HG03469 (cell line): Measurements from ENCODE around the gene GPBP1.
"Not testable (repeated sequence)": the region's sequence is repeated elsewhere in the genome, so short reads cannot be mapped to it uniquely, and the experiment has no call there.

ENCODE experiments used
- ATAC-seq: cut with Tn5 transposase; IDR thresholded peaks from one replicate; pipeline ENCODE4 v1.9.1; 2021; ENCODE audit warnings: mild to moderate bottlenecking, moderate library complexity, moderate number of reproducible peaks; ENCODE audit not compliant: unreplicated experiment

The GPBP1 gene

GRCh38 chr5:57176350-57176857 lies 2.5 kb downstream of the GPBP1 start:
- ATAC-seq: no peak

DNA sequence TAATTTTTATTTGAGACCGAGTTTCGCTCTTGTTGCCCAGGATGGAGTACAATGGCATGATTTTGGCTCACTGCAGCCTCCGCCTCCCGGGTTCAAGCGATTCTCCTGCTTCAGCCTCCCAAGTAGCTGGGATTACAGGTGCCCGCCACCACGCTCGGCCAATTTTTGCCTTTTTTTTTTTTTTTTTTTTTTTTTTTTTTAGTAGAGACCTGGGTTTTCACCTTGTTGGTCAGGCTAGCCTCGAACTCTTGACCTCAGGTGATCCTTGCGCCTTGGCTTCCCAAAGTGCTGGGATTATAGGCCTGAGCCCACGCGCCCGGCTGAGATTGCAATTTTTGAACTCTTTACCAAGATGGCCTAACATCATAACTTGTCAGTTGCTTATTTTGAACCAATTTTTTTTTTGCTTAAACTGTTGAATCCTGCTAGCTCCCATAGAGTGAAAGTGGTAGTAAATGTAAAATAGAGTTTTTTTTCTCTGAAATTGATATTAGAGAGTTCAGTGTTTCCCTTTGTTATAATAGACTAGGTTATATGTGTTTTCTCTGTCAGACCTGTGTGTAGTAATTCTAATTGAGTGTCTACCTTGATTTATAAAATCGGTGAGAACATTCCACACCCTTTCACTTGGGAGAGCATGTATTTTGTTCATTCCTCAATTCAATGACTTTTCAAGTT lies 3.8 kb downstream of the GPBP1 start:
- ATAC-seq: no peak

- ATAC-seq: not testable (repeated sequence)
Observed at GRCh38 chr5:57178238-57178637, 4.4 kb downstream of the GPBP1 start.

GRCh38 chr5:57179262-57180200 lies 5.7 kb downstream of the GPBP1 start:
- no peak for ATAC-seq

GRCh38 chr5:57181154-57181553 lies 7.3 kb downstream of the GPBP1 start:
- no peak for ATAC-seq

- no peak for ATAC-seq
Observed at GRCh38 chr5:57184322-57184721, 10.5 kb downstream of the GPBP1 start.

DNA sequence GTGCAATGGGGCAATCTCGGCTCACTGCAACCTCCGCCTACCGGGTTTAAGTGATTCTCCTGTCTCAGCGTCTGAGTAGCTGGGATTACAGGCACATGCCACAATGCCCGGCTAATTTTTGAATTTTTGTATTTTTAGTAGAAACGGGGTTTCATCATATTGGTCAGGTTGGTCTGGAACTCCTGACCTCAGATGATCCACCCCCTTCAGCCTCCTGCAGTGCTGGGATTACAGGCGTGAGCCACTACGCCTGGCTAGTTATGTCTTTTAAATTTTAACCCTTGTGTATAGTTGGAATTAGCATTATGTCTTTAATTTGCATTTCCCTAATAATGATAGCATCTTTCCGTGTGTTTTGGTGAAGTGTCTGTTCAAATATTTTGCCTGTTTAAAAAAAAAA lies 11.5 kb downstream of the GPBP1 start:
- ATAC-seq: no peak

GRCh38 chr5:57186194-57186593 lies 12.3 kb downstream of the GPBP1 start:
- ATAC-seq: no peak

- not testable (repeated sequence) for ATAC-seq
Observed at GRCh38 chr5:57187977-57188376, 14.1 kb downstream of the GPBP1 start.

DNA sequence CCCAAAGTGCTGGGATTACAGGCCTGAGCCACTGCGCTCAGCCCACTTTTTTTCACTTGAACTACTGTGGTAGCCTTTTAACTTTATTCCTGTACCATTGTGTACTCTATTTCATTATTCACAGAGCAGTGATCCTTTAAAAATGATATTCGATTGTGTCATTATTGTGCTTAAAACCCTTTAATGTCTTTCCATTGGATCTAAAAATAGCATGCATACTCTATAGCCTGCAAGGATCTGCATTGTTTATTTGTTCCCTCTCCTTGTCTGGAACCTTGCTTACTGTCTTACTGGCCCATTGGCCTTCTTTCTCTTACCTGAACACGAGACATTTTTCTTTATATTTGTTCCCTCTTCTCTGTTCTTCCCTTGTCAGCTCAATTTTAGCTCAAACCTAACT lies 15.7 kb downstream of the GPBP1 start:
- ATAC-seq: no peak

DNA sequence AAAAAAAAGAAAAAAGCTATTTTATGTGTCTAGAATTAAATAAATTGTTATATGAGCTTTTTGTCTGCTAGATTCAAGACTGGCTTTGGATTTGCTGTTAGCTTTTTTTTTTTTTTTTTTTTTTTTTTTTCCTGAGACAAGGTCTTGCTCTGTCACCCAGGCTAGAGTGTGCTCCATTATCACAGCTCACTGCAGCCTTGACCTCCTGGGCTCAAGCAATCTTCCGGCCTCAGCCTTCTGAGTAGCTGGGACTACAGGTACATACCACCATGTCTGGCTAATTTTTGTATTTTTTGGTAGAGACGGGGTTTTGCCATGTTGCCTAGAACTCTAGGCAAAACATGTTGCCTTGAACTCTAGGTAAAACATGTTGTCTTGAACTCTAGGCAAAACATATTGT lies 16.7 kb downstream of the GPBP1 start:
- ATAC-seq: no peak

DNA sequence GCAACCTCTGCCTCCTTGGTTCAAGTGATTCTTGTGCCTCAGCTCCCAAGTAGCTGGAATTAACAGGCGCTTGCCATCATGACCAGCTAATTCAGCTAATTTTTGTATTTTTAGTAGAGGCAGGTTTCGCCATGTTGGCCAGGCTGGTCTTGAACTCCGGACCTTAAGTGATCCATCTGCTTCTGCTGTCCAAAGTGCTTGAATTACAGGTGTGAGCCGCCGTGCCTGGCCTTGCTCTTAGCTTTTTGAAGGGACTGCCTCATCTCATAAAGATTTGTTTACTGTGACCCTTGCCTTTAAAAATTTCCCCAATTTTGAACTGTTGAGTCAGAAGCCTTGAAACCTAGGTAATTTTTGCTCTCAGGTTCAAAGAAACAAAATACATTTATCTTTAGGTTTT lies 17.3 kb downstream of the GPBP1 start:
- no peak for ATAC-seq

- ATAC-seq: no peak
Observed at GRCh38 chr5:57191986-57192385, 18.1 kb downstream of the GPBP1 start.

DNA sequence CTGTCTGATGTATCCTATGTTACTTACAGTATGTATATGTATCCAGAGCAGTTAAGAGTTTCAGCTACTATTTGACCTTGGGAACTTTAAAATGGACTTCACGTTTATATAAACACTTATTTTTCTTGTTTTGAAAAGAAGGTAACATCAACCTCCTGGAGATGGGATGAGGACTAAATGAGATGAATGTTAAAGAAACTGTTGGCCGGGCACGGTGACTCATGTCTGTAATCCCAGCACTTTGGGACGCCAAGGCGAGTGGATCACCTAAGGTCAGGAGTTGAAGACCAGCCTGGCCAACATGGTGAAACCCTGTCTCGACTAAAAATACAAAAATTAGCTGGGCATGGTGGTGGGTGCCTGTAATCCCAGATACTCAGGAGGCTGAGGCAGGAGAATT lies 19.0 kb downstream of the GPBP1 start:
- ATAC-seq: not testable (repeated sequence)

DNA sequence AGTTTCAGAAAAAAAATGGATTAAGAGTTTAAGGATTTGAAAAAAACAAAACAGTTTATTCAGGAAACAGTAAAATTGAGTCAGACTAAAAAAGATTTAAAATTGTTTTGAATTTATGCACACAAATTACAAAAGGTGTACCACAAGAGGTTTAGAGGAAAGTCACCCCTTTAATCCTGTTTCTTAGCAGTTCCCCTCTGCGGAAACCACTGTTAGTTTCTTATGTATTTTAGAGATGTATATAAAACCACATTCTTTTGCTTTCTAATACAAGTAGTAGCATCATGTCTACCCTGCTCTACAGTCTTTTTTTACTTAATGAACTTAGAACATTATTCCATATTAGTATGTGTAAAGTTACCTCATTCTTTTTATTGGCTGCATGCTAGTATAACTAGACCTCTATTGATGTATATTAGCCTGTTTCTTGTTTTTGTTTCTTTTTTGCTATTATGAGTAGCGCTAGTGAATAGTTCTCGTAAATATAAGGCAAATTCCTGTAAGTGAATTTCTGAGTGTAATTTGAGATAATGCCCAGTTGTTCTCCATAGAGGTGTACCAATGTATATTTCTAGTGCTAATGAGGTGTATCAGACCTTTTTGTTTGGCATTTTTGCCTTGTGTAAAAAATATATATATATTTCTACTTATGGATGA lies 20.0 kb downstream of the GPBP1 start:
- ATAC-seq: no peak

- no peak for ATAC-seq
Observed at GRCh38 chr5:57194653-57195052, 20.8 kb downstream of the GPBP1 start.

- ATAC-seq: no peak
Observed at GRCh38 chr5:57195060-57195459, 21.2 kb downstream of the GPBP1 start.

- ATAC-seq: no peak
Observed at GRCh38 chr5:57199866-57200265, 26.0 kb downstream of the GPBP1 start.

DNA sequence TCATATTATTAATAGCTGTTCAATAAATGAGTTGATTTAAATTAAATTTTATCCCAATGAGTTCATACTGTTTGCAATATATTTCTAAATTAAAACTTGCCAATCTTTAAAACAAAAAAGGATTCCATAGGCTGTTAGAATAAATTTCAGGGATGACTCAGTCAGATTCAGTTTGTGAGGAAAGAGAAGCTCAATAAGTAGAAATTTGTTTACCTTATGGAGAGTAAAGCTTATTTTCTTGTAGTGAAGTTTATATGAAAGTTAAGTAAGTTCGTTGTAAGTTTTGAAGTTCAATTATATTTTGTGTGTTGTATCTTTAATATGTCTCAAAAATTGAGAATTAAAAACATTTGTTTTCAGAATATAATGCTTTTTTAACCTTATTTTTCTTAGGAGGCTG lies 29.0 kb downstream of the GPBP1 start:
- no peak for ATAC-seq

DNA sequence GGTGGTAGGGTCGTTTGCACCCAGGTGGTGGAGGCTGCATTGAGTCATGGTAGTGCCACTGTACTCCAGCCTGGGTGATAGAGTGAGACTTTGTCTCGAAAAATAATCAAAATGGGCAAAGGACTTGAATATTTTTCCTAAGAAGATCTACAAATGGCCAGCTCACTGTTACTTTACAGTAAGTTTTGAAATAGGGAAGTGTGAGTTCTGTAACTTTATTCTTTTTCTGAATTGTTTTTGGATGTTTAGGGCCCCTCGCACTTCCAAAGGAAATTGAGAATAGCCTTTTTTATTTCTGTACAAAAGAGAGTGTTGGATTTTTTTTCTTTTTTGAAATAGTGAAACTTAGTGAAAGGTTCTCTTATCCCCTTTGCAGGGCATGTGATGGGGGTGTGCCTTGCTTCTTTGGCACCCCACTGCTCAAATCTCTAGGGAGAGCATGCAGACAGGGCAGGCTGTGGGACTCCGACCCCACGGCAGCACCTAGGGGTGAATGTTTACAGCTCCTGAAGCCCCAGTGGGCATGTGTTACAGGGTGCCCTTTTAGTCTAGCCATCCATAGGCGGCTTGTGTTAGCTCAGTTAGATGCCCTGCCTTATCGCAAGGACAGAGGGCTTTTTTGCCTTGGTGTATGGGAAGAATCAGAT lies 33.3 kb downstream of the GPBP1 start:
- ATAC-seq: no peak

- no peak for ATAC-seq
Observed at GRCh38 chr5:57207681-57208080, 33.8 kb downstream of the GPBP1 start.
